CD4-positive, alpha-beta memory T cell (primary cell): ENCODE data around the gene SAFB. TPM values are rescaled to one million over a fixed set of nuclear protein-coding genes. Genes with fewer than 3 reads are reported as not detected.
A peak's percentile ranks its signal among the peaks of the same experiment; 100 is the strongest.

Experiments used
- CTCF ChIA-PET: fragments of 350-600 bp; sonication (Branson Sonifier 250); formaldehyde crosslinking; loops from one replicate; lab custom pipeline; 2021; ENCODE audit warnings: inconsistent platforms; ENCODE audit not compliant: partially characterized antibody; lab: Charles Lee
- POLR2A ChIA-PET: fragments of 350-600 bp; sonication (Branson Sonifier 250); formaldehyde crosslinking; loops from one replicate; lab custom pipeline; 2021; ENCODE audit not compliant: partially characterized antibody; lab: Charles Lee
- DNase-seq, 5 donors: peaks; one replicate each; pipeline versions ENCODE4 v3.0.0 to v3.0.0-alpha.2; 2020 to 2022; ENCODE audit warnings: mixed read lengths in 1 of 5
- H3K27ac ChIP-seq: one replicate; pipeline ENCODE4 v1.7.0; 2013; ENCODE audit warnings: low read depth, low read length
- H3K27me3 ChIP-seq: 2 replicates; pipeline ENCODE4 v1.7.0; 2013; ENCODE audit warnings: mild to moderate bottlenecking, low read length, moderate library complexity; ENCODE audit not compliant: insufficient read depth
- H3K36me3 ChIP-seq: 2 replicates; pipeline ENCODE4 v1.7.0; 2013; ENCODE audit warnings: mild to moderate bottlenecking, low read length, moderate library complexity; ENCODE audit not compliant: insufficient read depth
- H3K4me1 ChIP-seq: 2 replicates; pipeline ENCODE4 v1.7.0; 2013; ENCODE audit warnings: mild to moderate bottlenecking, low read length, moderate library complexity; ENCODE audit not compliant: insufficient read depth
- H3K4me3 ChIP-seq, 2 donors: one replicate each; pipeline ENCODE4 v1.7.0; 2013; ENCODE audit warnings: low read length in 2 of 2, mild to moderate bottlenecking in 1 of 2
- H3K9me3 ChIP-seq, 2 donors: one replicate each; pipeline ENCODE4 v1.7.0; 2013; ENCODE audit warnings: low read length in 2 of 2, control low read depth in 1 of 2; ENCODE audit not compliant: control insufficient read depth in 1 of 2
- H3K27ac Mint-ChIP-seq, 7 donors: one replicate each; pipeline ENCODE4 v1.8.0; 2020 to 2021; ENCODE audit warnings: mixed read lengths in 7 of 7, mild to moderate bottlenecking in 6 of 7, inconsistent platforms in 3 of 7, moderate library complexity in 3 of 7
- H3K27me3 Mint-ChIP-seq, 2 donors: one replicate each; pipeline ENCODE4 v1.8.0; 2020 to 2021; ENCODE audit warnings: mixed read lengths in 2 of 2
- H3K36me3 Mint-ChIP-seq, 2 donors: one replicate each; pipeline ENCODE4 v1.8.0; 2020 to 2021; ENCODE audit warnings: mixed read lengths in 2 of 2, inconsistent platforms in 1 of 2, mild to moderate bottlenecking in 1 of 2
- H3K4me1 Mint-ChIP-seq, 4 donors: one replicate each; pipeline ENCODE4 v1.8.0; 2020 to 2021; ENCODE audit warnings: mixed read lengths in 4 of 4, mild to moderate bottlenecking in 1 of 4
- H3K4me3 Mint-ChIP-seq, 8 donors: one replicate each; pipeline ENCODE4 v1.8.0; 2020 to 2021; ENCODE audit warnings: mixed read lengths in 8 of 8, mild to moderate bottlenecking in 7 of 8, moderate library complexity in 6 of 8, inconsistent platforms in 3 of 8
- H3K9me3 Mint-ChIP-seq, 8 donors: one replicate each; pipeline ENCODE4 v1.8.0; 2020 to 2021; ENCODE audit warnings: mixed read lengths in 8 of 8, mild to moderate bottlenecking in 5 of 8, inconsistent platforms in 3 of 8, moderate library complexity in 1 of 8
- intact Hi-C: fragments of 100-400 bp; cut with micrococcal nuclease; formaldehyde crosslinking; loops from one replicate; pipeline ENCODE4 v1.15.1; 2023
- polyA plus RNA-seq, 2 donors: library from polyadenylated mRNA; unstranded; fragments of 300-500 nt; fragmentation: Illumina TruSeq; gene quantifications; one replicate each; pipeline ENCODE4 v1.2.3, GENCODE V29; 2021
- total RNA-seq, 2 experiments: library from RNA; stranded (reverse); gene quantifications; one replicate each; pipeline ENCODE4 v1.2.3, GENCODE V29; 2021

SAFB gene
- total and polyA plus RNA-seq, 4 experiments from 2014 or later: 14.6 to 211 (median 159) TPM

GRCh38 chr19:5711025-5711424, 88.1 kb downstream of the SAFB start:
- POLR2A ChIA-PET: interaction anchor here (1.0 kb wide), 1 partner anchor 35 kb away, joined by 3 read pairs; no protein-coding TSS in a partner anchor
- Histone ChIP-seq H3K27ac (no peak overlapping the region), H3K27me3 (no peaks in the 10 kb centered on the region), H3K4me3 (no peak overlapping the region), H3K9me3 (no peaks in the 10 kb centered on the region), H3K4me1 (no peaks in the 10 kb centered on the region), H3K36me3 (peaks cover 40% of the 10 kb centered on the region)
- peaks cover 7 to 48% of the 10 kb centered on the region in 2 donors for H3K36me3 Mint-ChIP-seq
- H3K9me3 Mint-ChIP-seq: peaks cover 0 to 3% (median 0%) of the 10 kb centered on the region in 8 donors
- no peak for DNase-seq
- intact Hi-C loops: no loop called here
- H3K27me3 Mint-ChIP-seq: no peaks in the 10 kb centered on the region
- CTCF ChIA-PET: no interaction called here
- no peak overlapping the region for H3K4me3 Mint-ChIP-seq
- no peak overlapping the region for H3K27ac Mint-ChIP-seq
- peaks cover 3 to 4% (median 3%) of the 10 kb centered on the region in 4 donors for H3K4me1 Mint-ChIP-seq

GRCh38 chr19:5711713-5712161, 88.9 kb downstream of the SAFB start:
- H3K36me3 ChIP-seq: peaks cover 36% of the 10 kb centered on the region
- POLR2A ChIA-PET: interaction anchor here (1.0 to 1.6 kb wide), 2 partner anchors 20 to 35 kb away, joined by 3 to 4 read pairs; no protein-coding TSS in a partner anchor
- peaks cover 3 to 4% (median 4%) of the 10 kb centered on the region in 4 donors for H3K4me1 Mint-ChIP-seq

GRCh38 chr19:5713228-5713627, 90.3 kb downstream of the SAFB start:
- Histone ChIP-seq H3K4me3 (no peak overlapping the region), H3K9me3 (no peaks in the 10 kb centered on the region), H3K4me1 (peaks cover 10% of the 10 kb centered on the region), H3K27ac (no peak overlapping the region), H3K36me3 (peaks cover 28% of the 10 kb centered on the region), H3K27me3 (no peaks in the 10 kb centered on the region)
- Mint-ChIP-seq H3K36me3 (peaks cover 0 to 41% of the 10 kb centered on the region in 2 donors), H3K27ac (no peak overlapping the region), H3K27me3 (no peaks in the 10 kb centered on the region), H3K4me1 (peaks cover 10 to 17% (median 13%) of the 10 kb centered on the region in 4 donors), H3K4me3 (no peak overlapping the region), H3K9me3 (peaks cover 0 to 3% (median 0%) of the 10 kb centered on the region in 8 donors)
- ChIA-PET CTCF (interaction anchor here (1.0 kb wide), 1 partner anchor 26 kb away, joined by 3 read pairs; no protein-coding TSS in a partner anchor), POLR2A (interaction anchor here (0.6 to 1.6 kb wide), 2 partner anchors 22 to 23 kb away, joined by 3 to 4 read pairs; no protein-coding TSS in a partner anchor)
- DNase-seq: no peak
- intact Hi-C loops: no loop called here

More at GRCh38 chr19:5711713-5712161, 88.9 kb downstream of the SAFB start:
- no peaks in the 10 kb centered on the region for H3K4me1 ChIP-seq
- Mint-ChIP-seq H3K27ac (no peak overlapping the region), H3K9me3 (peaks cover 0 to 3% (median 0%) of the 10 kb centered on the region in 8 donors), H3K4me3 (no peak overlapping the region), H3K36me3 (peaks cover 3 to 47% of the 10 kb centered on the region in 2 donors), H3K27me3 (no peaks in the 10 kb centered on the region)
- H3K9me3 ChIP-seq: no peaks in the 10 kb centered on the region
- CTCF ChIA-PET: interaction anchor here (1.6 kb wide), 1 partner anchor 9 kb away, joined by 4 read pairs; no protein-coding TSS in a partner anchor
- no peaks in the 10 kb centered on the region for H3K27me3 ChIP-seq
- intact Hi-C loops: no loop called here
- H3K4me3 ChIP-seq: no peak overlapping the region
- no peak for DNase-seq
- no peak overlapping the region for H3K27ac ChIP-seq

GRCh38 chr19:5714816-5715215, 91.9 kb downstream of the SAFB start:
- intact Hi-C loops: no loop called here
- Histone ChIP-seq H3K27ac (no peak overlapping the region), H3K9me3 (no peaks in the 10 kb centered on the region), H3K4me3 (no peak overlapping the region), H3K36me3 (peaks cover 28% of the 10 kb centered on the region), H3K27me3 (no peaks in the 10 kb centered on the region), H3K4me1 (peaks cover 23% of the 10 kb centered on the region)
- no peak overlapping the region for H3K4me3 Mint-ChIP-seq
- H3K36me3 Mint-ChIP-seq: peaks cover 0 to 50% of the 10 kb centered on the region in 2 donors
- POLR2A ChIA-PET: interaction anchor here (0.7 to 0.9 kb wide), 2 partner anchors 23 to 275 kb away, joined by 3 read pairs; no protein-coding TSS in a partner anchor
- peaks cover 0 to 5% (median 0%) of the 10 kb centered on the region in 8 donors for H3K9me3 Mint-ChIP-seq
- H3K27me3 Mint-ChIP-seq: no peaks in the 10 kb centered on the region
- DNase-seq: no peak
- H3K27ac Mint-ChIP-seq: no peak overlapping the region
- CTCF ChIA-PET: interaction anchor here (1.5 kb wide), 1 partner anchor 25 kb away, joined by 6 read pairs; the partner anchor contains the start of gene RPL36
- peaks cover 19 to 30% (median 24%) of the 10 kb centered on the region in 4 donors for H3K4me1 Mint-ChIP-seq

- intact Hi-C loops: no loop called here
- no peak overlapping the region for H3K4me3 ChIP-seq
- H3K27ac Mint-ChIP-seq: peak overlapping the region; percentile 52 to 98 (median 81)
- H3K27me3 ChIP-seq: no peaks in the 10 kb centered on the region
- H3K4me1 ChIP-seq: peaks cover 23% of the 10 kb centered on the region
- no peaks in the 10 kb centered on the region for H3K9me3 ChIP-seq
- peaks cover 0 to 9% (median 0%) of the 10 kb centered on the region in 8 donors for H3K9me3 Mint-ChIP-seq
- peak overlapping the region in 5 of 8 donors; percentile 11 to 73 (median 58) for H3K4me3 Mint-ChIP-seq
- no peak for DNase-seq
- H3K36me3 ChIP-seq: peaks cover 13% of the 10 kb centered on the region
- H3K4me1 Mint-ChIP-seq: peaks cover 20 to 37% (median 27%) of the 10 kb centered on the region in 4 donors
- POLR2A ChIA-PET: interaction anchor here (0.7 to 5.7 kb wide), 3 partner anchors 27 to 73 kb away, joined by 3 to 79 read pairs (median 5); partner anchors contain the start of gene RPL36
- H3K27ac ChIP-seq: peak overlapping the region; percentile 9
- CTCF ChIA-PET: interaction anchor here (1.9 to 3.8 kb wide), 2 partner anchors 27 to 28 kb away, joined by 8 to 36 read pairs; partner anchors contain the start of gene RPL36
- peaks cover 0 to 4% of the 10 kb centered on the region in 2 donors for H3K27me3 Mint-ChIP-seq
- peaks cover 0 to 43% of the 10 kb centered on the region in 2 donors for H3K36me3 Mint-ChIP-seq
Observed at GRCh38 chr19:5717215-5717935, 94.5 kb downstream of the SAFB start.

Other genes with a start within 250 kb of the SAFB start
- gene ZNRF4, start 167.7 kb upstream of the SAFB start, total RNA-seq: not detected
- not detected for gene ZNRF4, start 167.7 kb upstream of the SAFB start, polyA plus RNA-seq
- gene TINCR, start 55.1 kb upstream of the SAFB start, total RNA-seq: 1 to 10 TPM; 1.4 TPM
- under 1 TPM in 1 of 2 donors, not detected in 1; 0.20 TPM for gene TINCR, start 55.1 kb upstream of the SAFB start, polyA plus RNA-seq
- gene SAFB2, start 307 bp upstream of the SAFB start, total RNA-seq: 100 to 1,000 TPM; 257 to 263 TPM
- 10 to 100 TPM; 16.6 to 65.4 TPM for gene SAFB2, start 307 bp upstream of the SAFB start, polyA plus RNA-seq
- 10 to 100 TPM; 40.5 to 41.1 TPM for gene MICOS13, start 57.4 kb downstream of the SAFB start, total RNA-seq
- gene MICOS13, start 57.4 kb downstream of the SAFB start, polyA plus RNA-seq: 100 to 1,000 TPM; 114 TPM
- gene HSD11B1L, start 57.9 kb downstream of the SAFB start, total RNA-seq: 1 to 10 TPM; 3.5 to 4.8 TPM
- gene HSD11B1L, start 57.9 kb downstream of the SAFB start, polyA plus RNA-seq: 1 to 10 TPM; 2.9 to 4.3 TPM
- 1,000 to 10,000 TPM; 1,675 to 1,762 TPM for gene RPL36, start 67.2 kb downstream of the SAFB start, total RNA-seq
- gene RPL36, start 67.2 kb downstream of the SAFB start, polyA plus RNA-seq: 1,000 to 10,000 TPM; 1,862 to 2,485 TPM
- gene LONP1, start 97.1 kb downstream of the SAFB start, total RNA-seq: 10 to 100 TPM; 59.6 to 64.7 TPM
- 10 to 100 TPM; 10.9 to 39.9 TPM for gene LONP1, start 97.1 kb downstream of the SAFB start, polyA plus RNA-seq
- gene CATSPERD, start 97.6 kb downstream of the SAFB start, total RNA-seq: not detected
- not detected for gene CATSPERD, start 97.6 kb downstream of the SAFB start, polyA plus RNA-seq
- 1 to 10 TPM; 5.9 to 6.6 TPM for gene PRR22, start 161.7 kb downstream of the SAFB start, total RNA-seq
- gene PRR22, start 161.7 kb downstream of the SAFB start, polyA plus RNA-seq: not detected
- 10 to 100 TPM; 58.7 to 72.9 TPM for gene DUS3L, start 168.1 kb downstream of the SAFB start, total RNA-seq
- 10 to 100 TPM; 34.2 to 36.7 TPM for gene DUS3L, start 168.1 kb downstream of the SAFB start, polyA plus RNA-seq
- under 1 TPM; 0.61 to 0.91 TPM for gene NRTN, start 182.0 kb downstream of the SAFB start, total RNA-seq
- under 1 TPM; 0.34 to 0.42 TPM for gene NRTN, start 182.0 kb downstream of the SAFB start, polyA plus RNA-seq
- gene FUT6, start 216.6 kb downstream of the SAFB start, total RNA-seq: not detected
- not detected for gene FUT6, start 216.6 kb downstream of the SAFB start, polyA plus RNA-seq
- gene FUT3, start 228.4 kb downstream of the SAFB start, total RNA-seq: under 1 TPM in 1 of 2 experiments, not detected in 1; 0.15 TPM
- gene FUT3, start 228.4 kb downstream of the SAFB start, polyA plus RNA-seq: not detected
- under 1 TPM in 1 of 2 experiments, not detected in 1; 0.17 TPM for gene FUT5, start 247.5 kb downstream of the SAFB start, total RNA-seq
- not detected for gene FUT5, start 247.5 kb downstream of the SAFB start, polyA plus RNA-seq